ENCODE results near the gene PMP22. TPM values are rescaled to one million over a fixed set of nuclear protein-coding genes. Genes with fewer than 3 reads are reported as not detected.
A peak's percentile ranks its signal among the peaks of the same experiment; 100 is the strongest.

PMP22 gene
- total RNA-seq, 1 donor from 2014 or later, result 4.3 TPM

DNA sequence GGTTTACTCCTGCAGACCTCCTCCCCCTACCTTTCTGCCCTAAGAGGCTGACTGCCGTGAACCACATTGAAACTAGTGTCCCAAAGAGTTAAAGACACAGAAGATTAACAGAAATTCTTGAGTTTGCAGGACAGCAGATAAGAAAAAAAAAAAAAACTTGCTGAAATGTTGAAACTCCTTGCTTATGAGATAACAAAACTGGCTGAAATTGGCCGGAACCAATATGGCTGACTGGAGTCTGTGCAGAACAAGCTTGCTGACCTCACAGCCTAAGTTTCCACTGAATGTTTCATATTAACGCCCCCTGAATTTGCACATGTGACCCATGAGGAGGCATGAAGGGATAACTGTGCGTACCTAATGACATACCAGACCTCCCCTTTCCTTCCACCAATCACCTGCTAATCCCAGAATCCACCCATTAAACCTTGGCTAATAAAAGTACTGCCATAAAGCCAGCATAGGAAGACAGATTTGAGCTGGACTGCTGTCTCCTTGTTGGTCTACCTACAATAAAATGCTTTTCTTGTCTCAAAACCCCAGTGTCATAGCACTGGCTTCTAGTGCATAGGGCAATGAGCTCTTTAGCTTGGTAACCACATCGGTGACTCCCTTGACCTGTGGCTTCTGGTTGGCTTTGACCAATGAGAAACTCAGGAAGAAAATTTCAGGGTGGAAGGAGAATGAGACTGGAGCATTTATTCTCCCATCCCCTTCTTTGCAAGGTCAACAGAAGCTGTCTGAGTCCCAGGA is 80.1 kb downstream of the PMP22 start:
- Histone ChIP-seq H3K79me2 (ENCODE audit: low read depth) (no peaks in the 10 kb centered on the region), H3K9me3 (ENCODE audit: low read depth) (no peaks in the 10 kb centered on the region), H3K27me3 (no peaks in the 10 kb centered on the region), H3K27ac (no peak overlapping the region), H3F3A (ENCODE audit: low read depth) (no peaks in the 10 kb centered on the region), H3K4me1 (no peaks in the 10 kb centered on the region), H2AFZ (replicated peaks) (no peak overlapping the region), H4K20me1 (ENCODE audit: low read depth) (no peaks in the 10 kb centered on the region), H3K4me3 (no peak overlapping the region), H3K4me2 (no peak overlapping the region), H3K9ac (no peak overlapping the region), H3K36me3 (no peaks in the 10 kb centered on the region)
- H3K27me3 Mint-ChIP-seq (ENCODE audit: insufficient read depth, low read depth), result peaks cover 2% of the 10 kb centered on the region
- H3K36me3 Mint-ChIP-seq, result no peaks in the 10 kb centered on the region
- H3K4me3 Mint-ChIP-seq, result no peak overlapping the region
- TF ChIP-seq EZH2phosphoT487 (IDR thresholded peaks at IDR 0.05), result no peak
- no peak for TF ChIP-seq EZH2 (IDR thresholded peaks at IDR 0.05)
- H3K27ac Mint-ChIP-seq, result no peak overlapping the region
- peaks cover 4% of the 10 kb centered on the region for H3K4me1 Mint-ChIP-seq
- peaks cover 2% of the 10 kb centered on the region for H3K9me3 Mint-ChIP-seq
- no peak for DNase-seq (ENCODE audit: low spot score)

DNA sequence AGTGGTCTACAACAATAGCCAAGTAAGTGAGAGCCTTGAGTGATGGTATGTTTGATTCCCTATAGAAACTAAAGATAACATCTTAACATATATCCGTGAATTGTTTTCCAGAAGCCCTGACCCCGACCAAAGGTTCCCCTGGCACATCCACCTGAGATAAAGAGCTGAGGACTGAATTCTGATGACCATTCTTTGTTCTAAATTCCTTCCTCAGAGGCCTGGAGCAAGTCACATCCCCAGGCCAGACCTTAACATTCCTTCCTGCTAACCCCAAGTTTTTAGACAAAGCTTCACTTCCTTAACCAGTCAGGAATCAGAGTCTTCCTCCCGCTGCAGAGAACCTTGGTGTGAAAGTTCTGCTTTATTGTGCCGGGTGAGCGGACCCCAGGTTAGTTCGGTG is 83.3 kb downstream of the PMP22 start:
- H3K36me3 Mint-ChIP-seq, result no peaks in the 10 kb centered on the region
- H3K9me3 ChIP-seq (ENCODE audit: low read depth), result no peaks in the 10 kb centered on the region
- H3K4me1 Mint-ChIP-seq, result peaks cover 7% of the 10 kb centered on the region
- H3K27ac ChIP-seq, result no peak overlapping the region
- no peak for DNase-seq (ENCODE audit: low spot score)
- no peak overlapping the region for H3K4me2 ChIP-seq
- no peaks in the 10 kb centered on the region for H3K4me1 ChIP-seq
- H3F3A ChIP-seq (ENCODE audit: low read depth), result no peaks in the 10 kb centered on the region
- H3K79me2 ChIP-seq (ENCODE audit: low read depth), result no peaks in the 10 kb centered on the region
- H3K36me3 ChIP-seq, result no peaks in the 10 kb centered on the region
- H3K27ac Mint-ChIP-seq, result peak overlapping the region; percentile 9
- H4K20me1 ChIP-seq (ENCODE audit: low read depth), result no peaks in the 10 kb centered on the region
- H3K4me3 Mint-ChIP-seq, result no peak overlapping the region
- H3K27me3 Mint-ChIP-seq (ENCODE audit: insufficient read depth, low read depth), result no peaks in the 10 kb centered on the region
- TF ChIP-seq EZH2phosphoT487 (IDR thresholded peaks at IDR 0.05), result no peak
- TF ChIP-seq EZH2 (IDR thresholded peaks at IDR 0.05), result no peak
- TF ChIP-seq, protein P1, sequence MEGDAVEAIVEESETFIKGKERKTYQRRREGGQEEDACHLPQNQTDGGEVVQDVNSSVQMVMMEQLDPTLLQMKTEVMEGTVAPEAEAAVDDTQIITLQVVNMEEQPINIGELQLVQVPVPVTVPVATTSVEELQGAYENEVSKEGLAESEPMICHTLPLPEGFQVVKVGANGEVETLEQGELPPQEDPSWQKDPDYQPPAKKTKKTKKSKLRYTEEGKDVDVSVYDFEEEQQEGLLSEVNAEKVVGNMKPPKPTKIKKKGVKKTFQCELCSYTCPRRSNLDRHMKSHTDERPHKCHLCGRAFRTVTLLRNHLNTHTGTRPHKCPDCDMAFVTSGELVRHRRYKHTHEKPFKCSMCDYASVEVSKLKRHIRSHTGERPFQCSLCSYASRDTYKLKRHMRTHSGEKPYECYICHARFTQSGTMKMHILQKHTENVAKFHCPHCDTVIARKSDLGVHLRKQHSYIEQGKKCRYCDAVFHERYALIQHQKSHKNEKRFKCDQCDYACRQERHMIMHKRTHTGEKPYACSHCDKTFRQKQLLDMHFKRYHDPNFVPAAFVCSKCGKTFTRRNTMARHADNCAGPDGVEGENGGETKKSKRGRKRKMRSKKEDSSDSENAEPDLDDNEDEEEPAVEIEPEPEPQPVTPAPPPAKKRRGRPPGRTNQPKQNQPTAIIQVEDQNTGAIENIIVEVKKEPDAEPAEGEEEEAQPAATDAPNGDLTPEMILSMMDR (IDR thresholded peaks at IDR 0.05), result no peak
- no peak overlapping the region for H3K4me3 ChIP-seq
- no peak overlapping the region for H2AFZ ChIP-seq (replicated peaks)
- H3K27me3 ChIP-seq, result no peaks in the 10 kb centered on the region
- no peak overlapping the region for H3K9ac ChIP-seq
- no peaks in the 10 kb centered on the region for H3K9me3 Mint-ChIP-seq

DNA sequence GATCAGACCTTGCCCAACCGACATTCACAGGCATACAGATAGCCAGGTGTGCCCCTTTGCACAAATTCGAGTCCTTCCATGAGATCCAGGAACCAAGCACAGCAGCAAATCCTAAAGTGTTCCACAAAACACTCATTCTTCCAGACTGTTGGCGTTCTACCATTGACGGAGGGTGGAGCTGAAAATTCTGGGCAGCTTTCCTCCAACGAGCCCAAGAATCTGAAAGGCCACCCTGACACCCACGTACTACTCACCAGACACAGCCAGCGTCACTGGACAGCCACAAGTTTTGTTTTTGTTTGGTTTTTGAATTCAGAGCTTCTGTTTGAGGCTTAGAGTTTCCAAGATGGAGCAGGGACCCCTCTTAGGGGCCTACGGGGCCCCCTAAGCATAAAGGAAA is 83.8 kb downstream of the PMP22 start:
- no peak overlapping the region for H3K9ac ChIP-seq
- no peaks in the 10 kb centered on the region for H4K20me1 ChIP-seq (ENCODE audit: low read depth)
- H3K79me2 ChIP-seq (ENCODE audit: low read depth), result no peaks in the 10 kb centered on the region
- no peak overlapping the region for H3K27ac ChIP-seq
- Mint-ChIP-seq H3K36me3 (no peaks in the 10 kb centered on the region), H3K27me3 (ENCODE audit: insufficient read depth, low read depth) (no peaks in the 10 kb centered on the region), H3K27ac (no peak overlapping the region), H3K9me3 (no peaks in the 10 kb centered on the region), H3K4me1 (peaks cover 7% of the 10 kb centered on the region), H3K4me3 (no peak overlapping the region)
- H3K4me3 ChIP-seq, result no peak overlapping the region
- TF ChIP-seq, protein P1 (IDR thresholded peaks at IDR 0.05), result no peak
- no peak for TF ChIP-seq EZH2 (IDR thresholded peaks at IDR 0.05)
- no peak for TF ChIP-seq EZH2phosphoT487 (IDR thresholded peaks at IDR 0.05)
- no peaks in the 10 kb centered on the region for H3K27me3 ChIP-seq
- no peaks in the 10 kb centered on the region for H3K4me1 ChIP-seq
- no peak overlapping the region for H2AFZ ChIP-seq (replicated peaks)
- no peak for DNase-seq (ENCODE audit: low spot score)
- H3F3A ChIP-seq (ENCODE audit: low read depth), result no peaks in the 10 kb centered on the region
- H3K9me3 ChIP-seq (ENCODE audit: low read depth), result no peaks in the 10 kb centered on the region
- H3K36me3 ChIP-seq, result no peaks in the 10 kb centered on the region
- H3K4me2 ChIP-seq, result no peak overlapping the region

DNA sequence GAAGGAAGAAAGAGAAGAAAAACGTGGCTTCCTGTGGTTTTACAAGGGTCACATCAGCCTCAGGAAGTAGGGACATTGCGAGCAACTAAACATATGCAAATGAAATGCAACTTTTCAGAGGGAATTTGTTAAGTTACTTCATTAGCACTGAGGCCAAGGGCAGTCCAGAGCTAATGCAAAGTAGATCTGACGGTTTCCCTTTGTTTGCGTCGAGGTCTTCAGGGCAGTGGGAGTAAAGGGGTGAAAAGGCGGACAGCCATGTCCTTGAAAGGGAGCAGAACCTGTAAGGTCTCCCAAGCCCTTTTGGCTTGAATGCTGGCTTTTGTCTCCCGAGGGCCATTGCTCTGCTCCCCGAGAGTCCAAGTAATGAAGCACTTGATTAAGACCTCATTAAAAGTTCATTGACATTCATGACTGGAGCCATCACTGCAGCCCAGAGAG is 85.0 kb downstream of the PMP22 start:
- no peak for DNase-seq (ENCODE audit: low spot score)
- TF ChIP-seq, protein P1 (IDR thresholded peaks at IDR 0.05), result no peak
- TF ChIP-seq EZH2 (IDR thresholded peaks at IDR 0.05), result no peak
- no peak for TF ChIP-seq EZH2phosphoT487 (IDR thresholded peaks at IDR 0.05)
- no peaks in the 10 kb centered on the region for H3K27me3 ChIP-seq
- H3K27me3 Mint-ChIP-seq (ENCODE audit: insufficient read depth, low read depth), result no peaks in the 10 kb centered on the region
- peaks cover 5% of the 10 kb centered on the region for H3K4me1 Mint-ChIP-seq
- H2AFZ ChIP-seq (replicated peaks), result peak overlapping the region; percentile 28
- H3K36me3 ChIP-seq, result no peaks in the 10 kb centered on the region
- no peaks in the 10 kb centered on the region for H4K20me1 ChIP-seq (ENCODE audit: low read depth)
- H3K4me3 Mint-ChIP-seq, result no peak overlapping the region
- H3K9me3 Mint-ChIP-seq, result no peaks in the 10 kb centered on the region
- H3K27ac ChIP-seq, result no peak overlapping the region
- H3K9ac ChIP-seq, result no peak overlapping the region
- H3K4me1 ChIP-seq, result no peaks in the 10 kb centered on the region
- no peaks in the 10 kb centered on the region for H3K36me3 Mint-ChIP-seq
- no peaks in the 10 kb centered on the region for H3K79me2 ChIP-seq (ENCODE audit: low read depth)
- H3K4me3 ChIP-seq, result no peak overlapping the region
- no peak overlapping the region for H3K4me2 ChIP-seq
- H3K9me3 ChIP-seq (ENCODE audit: low read depth), result no peaks in the 10 kb centered on the region
- no peak overlapping the region for H3K27ac Mint-ChIP-seq
- no peaks in the 10 kb centered on the region for H3F3A ChIP-seq (ENCODE audit: low read depth)

Data from neural progenitor cell (in vitro differentiated cells).